Aorta (tissue), 5 donors: ENCODE results near the gene PTTG1IP. TPM values are rescaled to one million over a fixed set of nuclear protein-coding genes. Genes with fewer than 3 reads are reported as not detected.

Source experiments
- ATAC-seq: fragments of 200-7000 bp; cut with Tn5 transposase; one replicate; pipeline ENCODE4 v1.9.1; 2022; ENCODE audit warnings: moderate library complexity; ENCODE audit not compliant: low FRiP score
- DNase-seq, 2 donors: peaks; one replicate each; pipeline ENCODE4 v3.0.0-alpha.2; 2020
- H3K27ac ChIP-seq, 2 donors: one replicate each; pipeline ENCODE4 v1.5.1; 2013; ENCODE audit warnings: low read length in 2 of 2, mild to moderate bottlenecking in 2 of 2, moderate library complexity in 2 of 2, control low read depth in 1 of 2, inconsistent platforms in 1 of 2, low read depth in 1 of 2
- H3K27me3 ChIP-seq, 2 donors: one replicate each; pipeline ENCODE4 v1.6.1; 2013; ENCODE audit warnings: control low read depth in 1 of 2, low read length in 1 of 2, mild to moderate bottlenecking in 1 of 2, moderate library complexity in 1 of 2; ENCODE audit not compliant: insufficient read depth in 2 of 2, control insufficient read depth in 1 of 2
- H3K36me3 ChIP-seq, 2 donors: one replicate each; pipeline ENCODE4 v1.6.1; 2013; ENCODE audit warnings: control low read depth in 1 of 2, low read length in 1 of 2, mild to moderate bottlenecking in 1 of 2; ENCODE audit not compliant: insufficient read depth in 2 of 2, control insufficient read depth in 1 of 2
- H3K4me1 ChIP-seq, 2 donors: one replicate each; pipeline ENCODE4 v1.6.1; 2013; ENCODE audit warnings: low read length in 2 of 2, control low read depth in 1 of 2, mild to moderate bottlenecking in 1 of 2, moderate library complexity in 1 of 2; ENCODE audit not compliant: insufficient read depth in 2 of 2, control insufficient read depth in 1 of 2
- H3K4me3 ChIP-seq, 2 donors: one replicate each; pipeline ENCODE4 v1.5.1; 2013; ENCODE audit warnings: low read length in 2 of 2, control low read depth in 1 of 2, mild to moderate bottlenecking in 1 of 2
- H3K9me3 ChIP-seq: one replicate; pipeline ENCODE4 v1.6.1; 2013; ENCODE audit warnings: mild to moderate bottlenecking, low read length; ENCODE audit not compliant: control insufficient read depth
- WGBS, 2 donors: extraction: QIAGEN DNeasy Blood & Tissue Kit; methylation state at CpG; one replicate each; pipeline ENCODE4 v1.1.7; 2013; 5-methylcytosine and 5-hydroxymethylcytosine counted together
- intact Hi-C, 2 donors: fragments of 100-400 bp; cut with DNase I; formaldehyde crosslinking; loops; one replicate each; pipeline versions ENCODE4 v1.14.2 to v1.15.0; 2022
- polyA plus RNA-seq, 2 donors: library from polyadenylated mRNA; stranded (reverse); fragments of 200-250 nt; gene quantifications; one replicate each; pipeline ENCODE4 v1.2.3, GENCODE V29; 2013
- total RNA-seq, 2 donors: library from RNA; stranded (reverse); fragmentation: NEBNext Ultra II Directional; extraction: Animal tissue kit (Norgen Biotek cat#: 25700); gene quantifications; one replicate each; pipeline ENCODE4 v1.2.1, GENCODE V29; 2021
- donor health status: healthy with polysubstance abuse.
- donor health status: Bipolar disorder and iron deficiency.
- donor health status: DM: no; HTN: no; CAD: no.
- donor health status: DM: no; HTN: no; CAD: no.
- donor health status: DM: yes; HTN: yes; CAD: no.

PTTG1IP gene
- total and polyA plus RNA-seq, 4 donors, result 103 to 271 (median 230) TPM

- no peak for ATAC-seq
- no peaks in the 10 kb centered on the region for H3K27me3 ChIP-seq
- 87 to 89% methylated on average over 26 to 27 of the region's 27 CpGs for WGBS, 2 donors
- no peaks in the 10 kb centered on the region for H3K4me1 ChIP-seq
- H3K36me3 ChIP-seq, result no peaks in the 10 kb centered on the region
- H3K9me3 ChIP-seq, result no peaks in the 10 kb centered on the region
- no peak overlapping the region for H3K4me3 ChIP-seq
- H3K27ac ChIP-seq, result no peak overlapping the region
- no peak for DNase-seq
- intact Hi-C loops, result no loop called here
Measured at GRCh38 chr21:44910229-44911067, 37.0 kb upstream of the PTTG1IP start.

DNA sequence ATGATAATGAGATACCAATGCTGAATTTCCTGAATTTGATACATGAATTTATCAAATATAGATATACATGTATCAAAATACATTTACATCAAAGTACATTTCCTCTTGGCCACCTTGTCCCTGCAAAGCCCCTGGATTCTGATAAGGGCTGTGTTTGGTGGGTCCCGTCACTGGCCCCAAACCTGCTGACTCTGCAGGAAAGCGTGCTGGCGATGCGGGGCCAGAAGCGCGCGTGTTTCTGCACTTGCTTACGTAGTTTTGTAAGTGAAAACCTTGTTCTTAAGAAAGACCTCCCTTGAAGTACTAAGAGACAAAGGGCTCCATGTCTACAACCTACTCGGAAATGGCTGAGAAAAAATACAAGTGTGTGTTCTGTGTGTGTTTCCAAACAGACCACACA is 36.2 kb upstream of the PTTG1IP start:
- DNase-seq (no peak), ATAC-seq (no peak)
- 94 to 96% methylated on average over 9 of the region's 9 CpGs for WGBS, 2 donors
- no peak overlapping the region for H3K4me3 ChIP-seq
- intact Hi-C loops, result no loop called here
- no peaks in the 10 kb centered on the region for H3K9me3 ChIP-seq
- H3K36me3 ChIP-seq, result no peaks in the 10 kb centered on the region
- H3K27me3 ChIP-seq, result no peaks in the 10 kb centered on the region
- H3K27ac ChIP-seq, result no peak overlapping the region
- no peaks in the 10 kb centered on the region for H3K4me1 ChIP-seq

DNA sequence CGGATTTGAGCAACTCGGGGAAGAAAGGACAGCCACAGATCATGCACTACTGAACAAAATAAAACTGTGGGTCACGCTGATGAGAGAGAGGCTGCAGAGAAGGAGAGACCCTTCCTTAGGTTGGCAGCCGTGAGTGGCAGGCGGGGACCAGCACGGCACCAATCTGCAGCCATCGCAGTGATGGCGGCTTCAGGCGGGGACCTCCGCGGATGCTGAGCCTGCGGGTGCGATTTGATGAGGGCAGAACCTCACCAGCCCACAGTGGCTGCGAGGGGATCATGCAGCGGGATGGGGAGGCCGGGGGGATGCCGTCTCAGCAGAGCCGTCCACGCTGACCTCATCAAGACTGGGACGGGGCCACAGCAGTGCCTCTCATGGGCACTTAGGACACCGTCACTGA is 35.4 kb upstream of the PTTG1IP start:
- intact Hi-C loops, result no loop called here
- Histone ChIP-seq H3K27me3 (no peaks in the 10 kb centered on the region), H3K36me3 (no peaks in the 10 kb centered on the region), H3K27ac (no peak overlapping the region), H3K9me3 (no peaks in the 10 kb centered on the region), H3K4me3 (no peak overlapping the region), H3K4me1 (no peaks in the 10 kb centered on the region)
- no peak for DNase-seq
- ATAC-seq, result no peak
- WGBS, 2 donors, result 92 to 95% methylated on average over 21 of the region's 21 CpGs

DNA sequence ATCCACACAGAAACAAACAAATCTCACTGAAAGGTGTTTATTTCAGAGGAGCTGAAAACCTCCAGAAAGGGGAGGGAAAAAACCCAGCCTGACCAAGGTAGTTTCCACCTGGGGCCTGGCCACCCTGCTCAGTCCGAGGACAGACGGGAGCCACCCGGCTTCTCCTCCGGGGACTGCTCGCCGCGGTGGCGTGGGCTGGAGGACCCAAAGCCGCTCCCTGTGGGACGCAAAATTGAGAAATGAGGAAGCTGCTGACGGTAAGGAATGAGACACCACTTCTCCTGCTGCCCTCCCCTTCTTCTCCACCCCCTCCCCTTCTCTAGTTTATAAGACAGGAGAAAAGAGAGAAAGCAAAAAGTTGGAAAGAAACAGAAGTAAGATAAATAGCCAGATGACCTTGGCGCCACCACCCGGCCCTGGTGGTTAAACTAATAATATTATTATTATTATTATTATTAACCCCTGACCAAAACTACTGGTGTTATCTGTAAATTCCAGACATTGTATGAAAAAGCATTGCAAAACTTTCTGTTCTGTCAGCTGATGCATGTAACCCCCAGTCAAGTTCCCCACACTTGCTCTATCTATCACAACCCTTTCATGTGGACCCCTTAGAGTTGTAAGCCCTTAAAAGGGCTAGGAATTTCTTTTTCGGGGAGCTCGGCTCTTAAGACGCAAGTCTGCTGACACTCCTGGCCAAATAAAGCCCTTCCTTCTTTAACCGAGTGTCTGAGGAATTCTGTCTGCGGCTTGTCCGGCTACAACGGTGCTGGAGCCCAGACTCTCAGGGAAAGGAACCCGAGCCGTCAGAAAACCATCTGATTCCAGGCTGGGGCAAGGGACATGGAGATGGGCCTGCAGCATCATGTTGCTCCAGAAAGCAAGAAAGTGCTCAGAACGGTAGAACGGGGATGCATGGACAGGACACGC is 34.7 kb upstream of the PTTG1IP start:
- Histone ChIP-seq H3K4me3 (no peak overlapping the region), H3K4me1 (no peaks in the 10 kb centered on the region), H3K27ac (no peak overlapping the region), H3K36me3 (no peaks in the 10 kb centered on the region), H3K9me3 (no peaks in the 10 kb centered on the region), H3K27me3 (no peaks in the 10 kb centered on the region)
- DNase-seq (peak in 1 of 2 donors; percentile 80), ATAC-seq (no peak)
- intact Hi-C loops, result no loop called here
- WGBS, 2 donors, result 44% methylated on average over 25 of the region's 25 CpGs

DNA sequence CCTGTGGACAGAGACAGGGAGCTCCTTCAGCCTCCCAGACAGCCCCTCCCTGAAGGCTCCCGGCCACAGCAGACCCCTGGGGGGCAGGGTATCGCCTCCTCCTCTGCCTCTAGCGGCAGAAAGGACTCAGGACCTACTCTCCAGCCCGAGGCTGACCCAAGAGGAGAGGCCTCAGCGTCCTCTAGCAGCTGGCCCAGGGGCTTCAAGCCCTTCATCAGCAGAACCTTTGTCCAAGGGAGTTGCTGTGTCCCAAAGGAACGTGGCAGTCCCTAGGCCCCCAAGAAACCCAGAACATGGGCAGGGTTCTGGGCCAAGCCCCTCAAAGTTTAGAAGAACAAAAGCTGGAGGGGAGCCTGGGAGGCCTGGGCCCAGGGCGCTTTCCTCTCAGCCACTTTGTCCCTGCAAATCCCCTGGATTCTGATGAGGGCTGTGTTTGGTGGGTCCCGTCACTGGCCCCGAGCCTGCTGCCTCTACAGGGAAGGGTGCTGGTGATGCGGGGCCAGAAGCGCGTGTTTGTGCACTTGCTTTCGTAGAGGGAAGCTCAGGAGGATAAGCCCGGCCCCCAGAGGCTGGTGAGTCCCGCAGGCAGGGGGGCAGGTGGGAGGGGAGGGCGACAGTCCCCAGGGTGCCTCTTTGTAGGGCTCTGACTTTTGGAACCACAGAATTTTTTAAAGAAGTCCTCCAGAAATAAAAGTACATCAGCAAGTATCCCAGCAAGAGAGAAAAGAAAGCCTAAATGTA is 33.9 kb upstream of the PTTG1IP start:
- H3K4me3 ChIP-seq, result no peak overlapping the region

DNA sequence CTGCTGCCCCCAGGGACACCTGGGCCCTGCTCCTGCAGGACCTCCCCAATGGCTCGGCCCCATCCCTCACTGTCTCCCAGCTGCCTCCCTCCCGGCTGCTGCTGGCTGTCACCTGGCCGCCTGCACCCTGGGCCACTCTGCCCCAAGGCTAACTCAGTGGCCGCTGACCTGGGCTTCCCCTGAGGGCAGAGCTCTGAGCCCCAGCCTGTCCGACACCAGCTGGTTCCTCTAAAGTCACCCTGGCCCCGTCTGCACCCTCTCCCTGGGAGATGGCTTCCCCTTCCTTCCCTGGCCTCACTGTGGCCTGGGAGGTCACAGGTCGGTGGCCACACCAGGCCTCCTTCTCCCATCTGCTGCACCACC is 32.2 kb upstream of the PTTG1IP start:
- Histone ChIP-seq H3K27me3 (no peaks in the 10 kb centered on the region), H3K36me3 (no peaks in the 10 kb centered on the region), H3K4me3 (no peak overlapping the region), H3K9me3 (no peaks in the 10 kb centered on the region), H3K4me1 (no peaks in the 10 kb centered on the region), H3K27ac (no peak overlapping the region)
- no peak for ATAC-seq
- intact Hi-C loops, result no loop called here
- DNase-seq, result no peak
- 92 to 93% methylated on average over 6 to 7 of the region's 7 CpGs for WGBS, 2 donors

More for the DNA sequence above, 33.9 kb upstream of the PTTG1IP start:
- H3K27ac ChIP-seq, result no peak overlapping the region
- no peaks in the 10 kb centered on the region for H3K4me1 ChIP-seq
- intact Hi-C loops, result no loop called here
- no peaks in the 10 kb centered on the region for H3K36me3 ChIP-seq
- H3K9me3 ChIP-seq, result no peaks in the 10 kb centered on the region
- ATAC-seq (no peak), DNase-seq (no peak)
- WGBS, 2 donors, result 83 to 87% methylated on average over 16 of the region's 16 CpGs
- no peaks in the 10 kb centered on the region for H3K27me3 ChIP-seq

- 91% methylated on average over 22 of the region's 22 CpGs for WGBS, 2 donors
- H3K27ac ChIP-seq, result no peak overlapping the region
- intact Hi-C loops, result no loop called here
- no peaks in the 10 kb centered on the region for H3K27me3 ChIP-seq
- ATAC-seq, result no peak
- no peaks in the 10 kb centered on the region for H3K4me1 ChIP-seq
- no peaks in the 10 kb centered on the region for H3K9me3 ChIP-seq
- no peak for DNase-seq
- no peak overlapping the region for H3K4me3 ChIP-seq
- no peaks in the 10 kb centered on the region for H3K36me3 ChIP-seq
Measured at GRCh38 chr21:44905016-44905727, 31.7 kb upstream of the PTTG1IP start.
